NCI-H1105 (cell line): Measurements from ENCODE around the gene C1orf167.

ENCODE experiments used
- DNase-seq: peaks from one replicate; lab custom pipeline; 2025; lab: John Stamatoyannopoulos, UW

The C1orf167 gene

DNA sequence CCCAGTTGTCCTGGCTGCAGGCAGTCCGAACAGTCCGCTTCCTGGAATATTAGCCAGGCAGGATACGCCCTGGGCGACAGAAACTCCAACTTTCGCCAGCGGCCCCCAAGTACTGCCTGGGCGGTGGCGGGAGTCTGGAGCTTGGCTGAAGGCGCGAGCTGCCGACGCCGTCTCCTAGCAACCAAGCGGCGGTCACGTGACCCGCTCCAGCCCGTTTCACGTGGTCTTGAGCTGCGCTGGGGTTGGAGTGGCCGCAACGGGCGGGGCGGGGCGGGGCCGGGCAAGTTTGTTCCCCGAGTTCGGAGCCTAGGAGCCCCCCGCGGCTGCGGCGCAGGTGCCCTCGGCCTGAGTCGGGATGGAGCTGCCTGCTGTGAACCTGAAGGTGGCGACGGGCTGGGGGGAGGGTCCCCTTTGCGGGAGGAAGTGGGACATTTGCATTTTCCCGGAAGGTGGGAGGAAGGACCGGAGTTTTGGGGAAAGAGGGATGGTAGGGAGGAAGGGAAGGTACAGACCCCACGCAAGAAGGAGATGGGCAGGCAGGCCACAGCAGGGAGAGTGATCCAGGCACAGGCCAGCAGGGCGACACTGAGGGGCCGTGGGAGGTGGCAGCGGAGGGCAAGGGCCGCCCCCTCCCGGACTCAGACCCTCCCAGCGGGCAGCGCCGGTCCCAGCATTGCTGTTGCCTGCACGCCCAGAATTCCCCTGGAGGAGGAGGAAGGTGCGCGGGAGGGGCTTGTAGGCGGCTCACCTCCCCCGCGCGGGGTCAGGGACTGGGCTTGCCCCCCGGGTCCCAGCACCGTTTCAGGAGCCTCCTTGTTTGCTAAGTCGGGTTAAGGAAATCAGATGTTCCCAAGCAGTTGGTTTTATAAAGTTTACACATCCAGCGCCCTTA is 25.9 kb upstream of the C1orf167 start, which contains the start of gene AGTRAP:
Gene AGTRAP (plus strand): TSS at position 283 of the 892 bp plus-strand sequence. CDS start 73 bp downstream, at position 356.
- DNase-seq, result peak; percentile 94

DNA sequence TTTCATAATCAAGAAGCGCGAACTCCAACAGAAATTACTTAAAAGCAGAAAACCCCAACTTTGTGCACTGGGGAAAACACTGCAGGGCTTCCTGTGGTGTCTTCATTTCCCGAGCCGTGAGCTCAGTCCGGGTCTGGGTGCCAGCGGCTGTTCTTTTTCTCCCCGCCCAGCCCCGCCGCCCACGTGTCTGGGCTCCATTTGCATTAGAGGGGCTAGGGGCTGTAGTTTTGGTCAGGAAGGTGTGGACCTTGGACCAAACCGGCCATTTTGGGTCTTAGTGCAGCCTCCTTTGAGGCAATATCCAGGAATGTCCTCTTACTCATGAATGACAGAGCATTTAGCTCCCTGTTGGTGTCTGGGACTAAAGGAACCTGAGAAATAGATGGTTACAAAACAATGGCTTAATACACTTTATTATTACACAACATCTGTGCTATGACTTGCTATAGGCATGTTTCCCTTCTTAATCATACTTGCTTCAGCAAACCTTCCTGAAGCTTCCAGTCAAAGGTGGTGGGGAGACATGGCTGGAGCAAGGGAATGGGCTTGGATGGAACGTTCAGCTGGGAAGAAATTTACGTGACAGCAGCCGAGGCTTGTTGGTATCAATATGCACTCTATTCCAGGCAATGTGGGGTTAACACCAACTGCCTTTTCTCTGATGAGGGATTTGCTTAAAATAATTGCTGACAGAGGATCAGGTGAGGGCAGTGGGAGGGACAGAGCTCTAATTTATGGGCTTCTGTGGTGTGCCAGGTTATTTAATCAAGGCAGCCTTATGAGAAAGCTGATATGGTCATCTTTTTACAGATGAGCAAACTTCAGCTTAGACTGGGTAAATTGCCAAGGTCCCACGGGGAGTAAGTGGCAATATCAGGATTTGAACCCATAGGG is 25.0 kb upstream of the C1orf167 start:
- peak; percentile 12 for DNase-seq

DNA sequence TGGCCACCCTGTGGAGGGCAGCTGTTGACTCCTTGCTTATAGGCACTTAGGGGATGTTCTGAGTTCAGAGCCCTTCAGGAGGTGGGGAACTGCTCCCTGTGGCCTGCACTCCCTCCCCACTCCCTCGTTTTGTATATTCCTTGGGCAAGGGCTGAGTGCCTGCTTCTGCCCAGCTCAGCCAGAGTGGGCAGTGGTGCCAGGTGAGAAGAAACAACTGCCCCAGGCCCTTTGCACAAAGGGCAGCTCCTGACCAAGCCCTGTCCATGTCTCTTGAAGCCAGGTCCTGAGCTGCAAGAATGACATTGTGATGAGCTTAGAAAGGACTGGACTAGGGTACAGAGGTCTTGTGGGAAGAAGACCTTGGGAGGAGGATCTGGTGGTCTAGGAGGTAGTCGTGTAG is 23.9 kb upstream of the C1orf167 start:
- DNase-seq, result no peak

DNA sequence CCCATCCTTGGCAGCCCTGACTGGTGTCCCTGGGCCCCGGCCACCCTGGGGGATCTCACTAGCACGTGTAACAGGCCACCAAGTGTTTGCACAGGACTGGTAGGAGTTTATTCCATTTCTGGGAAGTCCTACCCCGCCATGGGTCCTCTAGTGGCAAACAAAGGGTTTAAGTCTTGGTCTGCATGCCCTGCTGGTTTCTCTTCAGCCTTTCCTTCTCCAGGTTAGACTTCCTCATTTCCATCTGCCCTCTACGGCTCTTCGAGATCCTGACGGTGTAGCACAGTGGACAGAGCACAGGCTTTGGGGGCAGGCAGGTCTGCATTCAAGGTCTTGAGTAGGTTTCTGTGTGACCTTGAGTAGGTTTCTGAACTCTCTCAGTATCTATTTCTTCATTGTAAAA is 23.2 kb upstream of the C1orf167 start:
- DNase-seq, result no peak

DNA sequence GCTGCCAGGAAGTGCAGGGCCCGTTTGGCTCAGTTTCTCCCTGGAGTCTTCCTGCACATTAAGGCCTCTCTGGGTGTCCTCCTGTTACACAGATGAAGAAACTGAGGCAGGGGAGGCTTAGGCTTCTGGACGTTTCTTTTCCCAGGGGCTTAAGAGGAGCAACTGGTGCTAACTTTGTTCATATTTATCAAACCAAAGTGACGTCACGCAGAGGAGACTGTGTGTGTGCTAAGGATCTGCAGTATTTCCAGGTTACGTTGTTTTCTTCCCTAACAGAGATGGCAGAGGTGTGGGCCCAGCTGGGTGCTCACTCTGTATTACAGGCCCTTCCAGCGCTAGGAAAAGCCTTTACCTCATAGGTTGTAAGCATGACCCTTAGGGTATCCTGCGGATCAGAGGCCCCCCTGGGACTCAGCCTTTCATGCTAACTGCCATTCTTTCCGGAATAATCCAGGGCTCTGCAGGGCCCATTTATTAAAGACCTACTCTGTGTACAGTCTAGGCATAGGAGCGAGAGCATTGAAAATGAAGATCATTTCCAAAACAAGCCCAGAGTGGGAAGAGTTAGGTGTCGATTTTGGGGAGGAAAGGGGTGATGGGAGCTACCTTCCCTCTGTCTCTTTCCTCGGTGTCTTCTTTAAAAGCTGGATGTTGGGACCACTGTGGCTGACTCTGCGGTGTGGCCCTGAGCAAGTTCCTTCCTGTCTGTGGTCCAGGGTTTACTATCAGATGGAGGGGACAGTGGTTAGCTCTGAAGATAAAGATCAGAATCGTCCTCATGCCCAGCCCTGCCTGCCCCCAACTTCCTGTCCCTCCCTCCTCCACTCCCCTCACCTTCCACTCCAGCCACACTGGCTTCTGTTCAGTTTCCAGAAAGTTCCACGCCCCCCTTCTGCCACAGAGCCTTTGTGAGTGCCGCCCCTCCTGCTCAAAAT is 21.5 kb upstream of the C1orf167 start:
- no peak for DNase-seq

DNA sequence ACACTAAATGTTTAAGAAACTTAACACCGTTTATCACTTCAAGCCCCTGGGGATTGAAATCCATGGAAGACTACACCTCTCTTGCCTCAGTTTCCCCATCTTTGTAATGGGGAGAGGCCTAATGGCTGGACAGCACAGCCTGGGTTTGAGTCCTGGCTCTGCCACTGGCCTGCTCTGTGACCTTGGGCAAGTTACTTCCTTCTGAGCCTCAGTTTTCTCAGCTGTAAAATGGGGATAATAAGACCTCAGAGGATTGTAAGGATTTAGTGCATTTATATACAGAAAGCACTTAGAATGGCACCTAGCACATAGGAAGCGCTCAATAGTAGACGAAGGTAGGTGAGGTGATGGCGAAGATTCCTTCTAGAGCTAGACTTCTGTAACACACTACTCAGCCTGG is 20.5 kb upstream of the C1orf167 start:
- DNase-seq, result no peak

DNA sequence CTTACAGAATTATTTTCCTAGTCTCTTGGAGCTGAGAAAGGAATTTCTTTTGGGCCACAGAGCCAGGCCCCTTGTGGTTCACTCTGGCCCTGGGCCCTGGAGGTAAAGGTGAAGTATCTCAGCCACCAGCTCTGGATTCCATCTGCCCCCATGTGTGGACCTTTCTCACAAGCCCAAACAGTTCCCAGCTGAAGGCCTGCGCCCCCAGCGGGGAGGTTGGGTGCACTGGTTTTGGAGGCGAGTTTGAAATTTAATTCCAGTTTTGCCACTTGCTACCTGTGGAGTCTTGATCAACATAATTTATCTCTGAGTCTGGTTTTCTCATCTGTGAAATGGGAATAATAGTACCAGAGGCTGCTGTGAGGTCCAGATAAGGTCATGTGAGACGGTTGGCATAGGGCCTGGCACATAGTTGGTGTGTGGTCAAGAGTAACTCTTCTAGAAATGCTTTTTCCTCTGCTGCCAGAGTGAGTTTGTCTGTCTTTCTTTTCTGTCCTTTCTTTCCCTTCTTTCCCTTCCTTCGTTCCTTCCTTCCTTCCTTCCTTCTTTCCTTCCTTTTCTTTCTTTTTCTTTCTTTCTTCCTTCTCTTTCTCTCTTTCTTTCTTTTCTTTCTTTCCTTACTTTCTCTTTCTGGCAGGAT is 20.0 kb upstream of the C1orf167 start:
- DNase-seq, result no peak

DNA sequence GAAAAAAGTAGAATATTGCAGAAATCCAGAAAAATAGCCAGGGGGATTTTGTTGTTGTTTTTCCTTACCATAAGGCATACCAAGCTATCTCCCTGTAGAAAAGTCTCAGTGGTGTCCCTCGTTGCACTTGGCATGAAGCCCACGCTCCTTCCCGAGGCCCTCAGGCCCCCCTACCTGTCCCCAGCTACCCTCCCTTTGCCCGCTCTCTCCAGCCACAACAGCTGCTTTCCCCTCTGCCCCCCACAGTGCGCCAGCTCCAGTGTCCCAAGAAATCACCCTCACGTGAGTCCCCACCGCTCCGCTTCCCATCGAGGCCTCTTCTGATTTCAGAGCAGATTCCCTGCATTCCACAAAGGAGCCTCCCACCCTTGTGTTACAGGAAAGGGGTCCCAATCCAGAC is 17.7 kb upstream of the C1orf167 start:
- DNase-seq, result no peak

DNA sequence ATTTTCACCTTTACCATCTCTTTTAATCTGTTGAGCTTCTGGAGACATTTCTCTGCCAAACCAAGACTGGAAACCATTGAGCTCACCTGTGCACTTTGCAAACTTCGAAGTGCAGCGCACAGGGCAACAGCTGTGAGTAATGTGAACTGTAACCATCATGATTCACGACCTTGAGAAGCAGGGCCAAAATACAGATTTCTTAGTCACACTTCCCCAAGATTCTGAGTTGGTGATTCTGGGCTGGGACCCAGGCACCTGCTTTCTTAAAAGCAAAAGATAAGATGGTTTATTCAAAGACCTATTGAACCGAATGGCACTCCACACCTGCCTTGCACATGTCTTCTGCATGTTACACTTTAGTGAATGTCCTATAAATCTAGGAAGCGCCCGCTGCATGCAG is 15.9 kb upstream of the C1orf167 start:
- no peak for DNase-seq

DNA sequence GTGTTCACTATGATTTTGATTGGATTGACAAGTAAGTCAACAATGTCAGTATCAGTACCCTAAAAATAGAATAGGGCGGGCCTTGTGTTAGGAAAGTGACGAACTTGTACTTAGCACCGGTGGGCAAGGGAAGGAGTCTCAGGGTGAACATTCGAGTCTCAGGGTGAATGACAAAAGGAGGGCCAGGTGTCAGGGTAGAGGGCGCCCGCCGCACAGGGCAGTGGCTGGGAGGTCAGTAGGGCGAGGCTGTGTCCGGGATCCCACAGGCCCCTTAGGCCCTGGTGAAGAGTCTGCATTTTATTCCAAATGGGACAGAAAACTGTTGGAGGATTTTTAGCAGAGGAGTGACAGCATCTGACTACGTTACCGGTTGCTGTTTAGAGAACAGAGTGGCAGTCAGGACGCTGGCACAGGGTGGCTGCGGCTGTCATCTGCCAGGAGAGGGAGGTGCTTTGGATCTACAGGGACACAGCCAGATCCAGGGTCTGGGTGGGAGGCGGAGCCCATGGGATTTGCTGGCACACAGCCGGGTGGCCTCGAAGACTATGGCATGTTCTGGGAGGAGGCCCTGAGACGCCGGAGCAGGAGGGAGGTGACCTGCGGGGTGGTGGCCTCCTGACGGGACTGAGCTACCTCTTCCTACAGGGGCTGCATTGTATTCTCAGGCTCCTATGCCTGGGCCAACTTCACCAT is 15.1 kb upstream of the C1orf167 start:
- no peak for DNase-seq

DNA sequence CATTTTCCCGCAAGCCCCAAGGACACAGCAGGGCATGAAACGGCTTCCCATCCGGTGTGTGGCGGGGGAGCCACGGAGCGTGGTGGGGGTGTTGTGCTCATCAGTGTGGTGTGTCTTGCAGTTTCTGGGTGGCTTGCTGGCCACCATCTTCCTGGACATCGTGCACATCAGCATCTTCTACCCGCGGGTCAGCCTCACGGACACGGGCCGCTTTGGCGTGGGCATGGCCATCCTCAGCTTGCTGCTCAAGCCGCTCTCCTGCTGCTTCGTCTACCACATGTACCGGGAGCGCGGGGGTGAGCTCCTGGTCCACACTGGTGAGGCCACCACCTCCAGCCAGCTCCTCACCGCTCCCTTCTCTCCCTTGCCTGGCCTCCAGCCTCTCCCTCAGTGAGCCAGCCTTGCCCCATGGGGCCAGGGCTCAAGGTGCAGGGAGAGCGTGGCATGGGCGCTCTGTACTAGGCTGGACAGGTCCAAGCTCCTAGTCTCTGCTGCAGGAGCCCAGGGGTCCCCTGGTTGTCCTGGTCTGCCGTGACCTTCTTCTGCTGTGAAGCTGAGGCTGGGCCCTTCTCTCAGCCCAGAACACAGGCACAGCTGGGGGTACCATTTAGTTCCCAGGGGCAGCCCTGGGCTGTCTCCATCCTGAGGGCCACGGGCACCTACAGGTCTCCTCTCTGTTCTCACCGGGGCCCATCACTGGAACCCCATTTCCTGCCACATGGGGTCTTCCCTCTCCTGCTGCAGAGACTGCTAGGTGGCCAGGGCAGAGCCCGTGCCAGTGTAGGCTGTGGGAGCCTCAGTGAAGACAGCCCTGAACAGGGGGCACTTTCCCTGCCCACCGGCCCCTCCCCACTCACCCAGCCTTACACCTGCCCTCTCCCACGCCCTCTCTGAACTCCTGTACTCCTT is 13.4 kb upstream of the C1orf167 start:
- no peak for DNase-seq

DNA sequence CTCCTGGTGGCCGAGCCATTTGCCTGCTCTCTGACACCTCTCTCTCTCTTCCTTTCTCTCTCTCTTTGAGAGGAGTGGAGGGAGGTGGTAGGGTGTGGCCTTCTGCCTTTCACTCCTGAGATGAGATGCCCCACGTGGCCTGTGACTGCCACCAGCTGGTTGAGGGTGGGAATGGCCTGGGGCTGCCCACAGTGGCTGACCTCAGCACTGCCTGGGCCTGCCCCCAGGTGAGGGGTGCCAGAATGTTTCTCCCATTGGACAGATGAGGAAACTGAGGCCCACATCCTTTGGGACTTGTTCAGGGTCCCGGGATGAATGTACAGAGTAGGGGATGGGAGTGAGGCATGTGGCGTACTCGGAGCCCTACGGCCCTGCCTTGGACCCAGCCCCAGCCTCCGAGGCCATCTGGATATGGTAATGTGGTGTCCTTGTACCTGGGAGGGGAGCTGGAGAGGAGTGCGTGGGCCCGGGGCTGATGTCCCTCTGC is 12.7 kb upstream of the C1orf167 start:
- DNase-seq, result peak; percentile 2

DNA sequence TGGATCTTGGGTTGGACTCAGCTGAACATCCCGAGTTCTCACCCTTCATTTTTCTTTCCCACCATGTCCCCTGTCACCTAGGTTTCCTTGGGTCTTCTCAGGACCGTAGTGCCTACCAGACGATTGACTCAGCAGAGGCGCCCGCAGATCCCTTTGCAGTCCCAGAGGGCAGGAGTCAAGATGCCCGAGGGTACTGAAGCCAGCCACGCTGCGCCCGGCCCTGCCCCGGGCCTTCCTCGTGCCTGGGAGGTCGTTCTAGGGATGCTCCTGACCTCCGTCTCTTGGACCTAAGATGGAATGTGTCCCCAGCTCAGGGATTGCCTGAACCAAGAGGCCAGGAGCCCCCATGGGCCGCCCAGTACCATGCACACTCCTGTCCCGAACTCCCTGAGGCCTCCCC is 12.0 kb upstream of the C1orf167 start:
- no peak for DNase-seq

DNA sequence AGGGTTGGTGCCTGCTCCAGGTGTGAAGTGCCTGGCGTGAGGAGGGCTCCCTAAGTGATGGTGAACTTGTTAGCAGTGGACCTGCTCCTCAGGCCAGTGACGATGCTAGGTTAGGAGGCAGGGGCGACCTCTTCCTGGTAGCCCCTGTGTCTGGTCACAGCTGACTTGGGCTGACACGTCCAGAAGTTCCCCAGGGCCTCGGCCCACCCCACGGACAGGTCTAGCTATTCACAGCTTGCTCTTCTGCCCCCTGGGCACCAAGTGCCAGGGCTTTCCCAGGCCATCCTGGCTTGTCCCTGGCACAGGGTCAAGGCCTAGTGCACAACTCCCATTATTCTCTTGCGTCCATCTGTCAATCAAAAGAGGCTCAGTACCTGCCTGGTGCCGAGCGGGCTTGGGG is 10.9 kb upstream of the C1orf167 start:
- DNase-seq, result no peak

DNA sequence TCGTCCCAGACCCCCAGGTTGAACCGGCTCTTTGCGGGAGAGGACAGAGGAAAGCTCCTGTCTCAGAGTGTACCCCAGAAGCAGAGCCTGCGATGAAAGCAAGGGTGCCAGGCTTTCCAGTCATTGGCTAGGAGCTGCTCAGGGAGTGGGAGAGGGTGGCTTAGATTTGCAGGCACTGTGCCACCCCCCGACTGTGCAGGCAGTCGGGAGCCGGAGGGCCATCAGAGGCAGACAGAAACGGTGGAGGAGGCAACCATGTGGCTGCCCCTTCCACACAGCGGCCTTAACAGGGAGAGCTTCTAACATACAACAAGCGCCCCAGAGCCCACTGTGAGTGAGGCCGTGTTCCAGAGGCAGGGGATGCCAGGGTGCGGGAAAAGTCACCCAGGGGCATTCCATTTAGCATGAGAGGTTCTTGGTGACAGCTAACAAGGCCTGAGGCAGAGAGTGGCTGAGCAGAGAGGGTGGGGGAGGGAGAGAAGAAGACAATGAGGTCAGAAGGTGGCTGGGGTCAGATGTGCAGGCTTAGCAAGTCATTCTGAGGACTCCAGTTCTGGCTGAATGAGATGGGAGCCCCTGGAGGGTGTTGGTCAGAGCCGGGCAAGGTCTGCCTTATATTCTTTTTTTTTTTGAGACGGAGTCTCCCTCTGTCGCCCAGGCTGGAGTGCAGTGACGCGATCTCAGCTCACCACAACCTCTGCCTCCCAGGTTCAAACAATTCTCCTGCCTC is 9.5 kb upstream of the C1orf167 start:
- DNase-seq, result no peak

DNA sequence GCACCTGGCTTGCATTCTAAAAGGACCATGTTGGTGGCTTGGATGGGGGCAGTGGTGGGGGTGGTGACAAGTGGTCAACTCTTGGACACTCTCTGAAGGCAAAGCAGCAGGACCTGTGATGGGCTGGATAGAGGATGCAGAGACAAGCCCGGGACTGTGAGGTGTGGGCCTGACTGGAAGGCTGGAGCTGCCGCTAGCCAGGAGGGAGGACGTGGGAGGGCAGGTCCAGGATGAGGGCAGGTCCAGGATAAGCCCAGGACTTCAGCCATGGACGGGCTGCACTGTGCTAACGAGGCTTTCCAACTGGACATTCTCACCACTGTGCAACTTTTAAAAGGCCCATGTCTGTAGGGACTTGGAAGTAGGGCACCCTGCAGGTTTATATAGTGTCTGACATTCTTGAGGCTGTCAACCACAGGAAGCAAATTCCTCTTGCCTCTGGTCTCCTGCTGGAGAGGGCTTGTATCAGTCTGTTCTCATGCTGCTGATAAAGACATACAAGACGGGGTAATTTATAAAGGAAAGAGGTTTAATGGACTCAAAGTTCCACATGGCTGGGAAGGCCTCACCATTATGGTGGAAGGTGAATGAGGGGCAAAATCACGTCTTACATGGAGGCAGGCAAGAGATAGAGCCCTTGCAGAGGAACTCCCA is 8.3 kb upstream of the C1orf167 start:
- no peak for DNase-seq

DNA sequence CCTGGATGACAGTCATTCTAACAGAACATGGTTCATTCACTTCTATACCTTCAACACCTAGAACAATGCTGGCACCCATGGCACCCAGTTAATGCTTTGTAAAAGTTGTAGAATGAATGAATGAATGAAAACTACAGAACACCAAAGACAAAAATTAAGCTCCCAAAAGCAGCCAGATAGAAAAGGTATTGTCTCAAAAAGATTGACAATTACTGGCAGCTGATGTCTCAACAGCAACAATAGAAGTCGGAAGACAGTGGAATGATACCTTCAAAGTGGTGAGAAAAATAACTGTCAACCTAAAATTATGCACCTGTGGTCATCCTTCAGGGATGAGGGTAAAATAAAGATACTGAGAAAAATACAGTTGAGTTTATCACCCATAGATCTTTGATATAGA is 4.9 kb upstream of the C1orf167 start:
- no peak for DNase-seq

DNA sequence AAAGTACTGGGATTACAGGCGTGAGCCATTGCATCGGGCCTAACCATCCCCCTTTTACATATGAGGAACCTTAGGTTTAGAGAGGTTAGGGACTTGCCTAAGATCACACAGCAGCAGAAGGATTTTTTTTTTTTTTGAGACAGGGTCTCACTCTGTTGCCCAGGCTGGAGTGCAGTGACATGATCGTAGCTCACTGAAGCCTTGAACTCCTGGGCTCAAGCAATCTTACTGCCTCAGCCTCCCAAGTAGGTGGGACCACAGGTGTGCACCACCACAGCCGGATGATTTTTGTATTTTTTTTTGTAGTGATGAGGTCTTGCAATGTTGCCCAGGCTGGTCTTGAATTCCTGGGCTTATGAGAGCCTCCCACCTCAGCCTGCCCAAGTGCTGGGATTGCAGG is 2.2 kb upstream of the C1orf167 start:
- DNase-seq, result no peak
